Testis (tissue), 3 donors: ENCODE data around the gene TNS3. TPM values are rescaled to one million over a fixed set of nuclear protein-coding genes. Genes with fewer than 3 reads are reported as not detected.

Experiments
- DNase-seq: peaks from one replicate; pipeline ENCODE4 v3.0.0-alpha.2; 2019
- H3K27ac ChIP-seq, 2 donors: fragments of 200-600 bp; sonication (generic); one replicate each; pipeline ENCODE4 v1.5.1; 2019
- H3K27me3 ChIP-seq: fragments of 200-600 bp; sonication (generic); one replicate; pipeline ENCODE4 v1.5.1; 2019
- H3K36me3 ChIP-seq: fragments of 200-600 bp; sonication (generic); one replicate; pipeline ENCODE4 v1.5.1; 2017; ENCODE audit warnings: low read depth; ENCODE audit errors: missing control alignments
- H3K4me1 ChIP-seq: fragments of 200-600 bp; sonication (generic); one replicate; pipeline ENCODE4 v1.5.1; 2019
- H3K4me3 ChIP-seq, 2 donors: fragments of 200-600 bp; sonication (generic); one replicate each; pipeline ENCODE4 v1.5.1; 2017 to 2019
- H3K9me3 ChIP-seq: fragments of 200-600 bp; sonication (generic); one replicate; pipeline ENCODE4 v1.5.1; 2017
- CTCF ChIP-seq, 3 experiments: fragments of 450-650 bp in 2 of 3; fragments of 200-600 bp in 1 of 3; sonication (generic) in 1 of 3; IDR thresholded peaks; one replicate each; pipeline ENCODE4 v1.5.1; 2016 to 2019; ENCODE audit warnings: antibody characterized with exemption in 3 of 3, mild to moderate bottlenecking in 2 of 3, moderate library complexity in 1 of 3
- POLR2A ChIP-seq: fragments of 450-650 bp; IDR thresholded peaks from one replicate; pipeline ENCODE4 v1.6.1; 2017; ENCODE audit warnings: antibody characterized with exemption, mild to moderate bottlenecking, moderate library complexity
- WGBS, 2 donors: methylation state at CpG; one replicate each; pipeline ENCODE4 v1.1.5; 2018; 5-methylcytosine and 5-hydroxymethylcytosine counted together
- intact Hi-C: fragments of 100-400 bp; cut with DNase I; formaldehyde crosslinking; loops from one replicate; pipeline ENCODE4 v1.15.1; 2023; ENCODE audit warnings: low total_unique reads
- polyA plus RNA-seq: library from polyadenylated mRNA; stranded (reverse); fragments of 350-450 nt; fragmentation: Illumina TruSeq; extraction: RNeasy Lipid Tissue Mini Kit (QIAGEN cat#74804); gene quantifications from one replicate; pipeline ENCODE4 v1.2.3, GENCODE V29; 2014; ENCODE audit warnings: low read depth, low replicate concordance; ENCODE audit not compliant: insufficient read depth
- total RNA-seq, 2 donors: library from RNA; depleted of rRNA; stranded (reverse); fragments of >200 nt; gene quantifications; one replicate each; pipeline ENCODE4 v1.2.3, GENCODE V29; 2016

Gene TNS3
- total and polyA plus RNA-seq, 3 donors from 2014 or later: 28.5 to 93.5 (median 60.0) TPM

GRCh38 chr7:47415318-47416212 lies 166.3 kb downstream of the TNS3 start:
- WGBS, 2 donors: 90 to 94% methylated on average over 13 to 17 of the region's 17 CpGs

GRCh38 chr7:47414342-47415317 lies 167.3 kb downstream of the TNS3 start:
- intact Hi-C loops: no loop called here
- no peaks in the 10 kb centered on the region for H3K9me3 ChIP-seq
- no peaks in the 10 kb centered on the region for H3K4me1 ChIP-seq
- DNase-seq: no peak
- H3K27me3 ChIP-seq: no peaks in the 10 kb centered on the region
- no peak for TF ChIP-seq CTCF (IDR thresholded peaks at IDR 0.05)
- TF ChIP-seq POLR2A: no peak
- WGBS, 2 donors: 92 to 96% methylated on average over 11 to 17 of the region's 17 CpGs
- H3K27ac ChIP-seq: no peak overlapping the region
- no peaks in the 10 kb centered on the region for H3K36me3 ChIP-seq
- no peak overlapping the region for H3K4me3 ChIP-seq

More at GRCh38 chr7:47415318-47416212, 166.3 kb downstream of the TNS3 start:
- no peak for DNase-seq
- no peaks in the 10 kb centered on the region for H3K27me3 ChIP-seq
- H3K27ac ChIP-seq: no peak overlapping the region
- intact Hi-C loops: no loop called here
- no peaks in the 10 kb centered on the region for H3K9me3 ChIP-seq
- H3K4me1 ChIP-seq: no peaks in the 10 kb centered on the region
- no peaks in the 10 kb centered on the region for H3K36me3 ChIP-seq
- TF ChIP-seq CTCF (IDR thresholded peaks at IDR 0.05): no peak
- no peak for TF ChIP-seq POLR2A
- no peak overlapping the region for H3K4me3 ChIP-seq

GRCh38 chr7:47413526-47414341 lies 168.2 kb downstream of the TNS3 start:
- no peak for DNase-seq
- Histone ChIP-seq H3K4me3 (no peak overlapping the region), H3K4me1 (no peaks in the 10 kb centered on the region), H3K36me3 (no peaks in the 10 kb centered on the region), H3K27me3 (no peaks in the 10 kb centered on the region), H3K27ac (no peak overlapping the region), H3K9me3 (no peaks in the 10 kb centered on the region)
- intact Hi-C loops: no loop called here
- WGBS, 2 donors: 82 to 87% methylated on average over 17 of the region's 17 CpGs
- TF ChIP-seq POLR2A (no peak), CTCF (IDR thresholded peaks at IDR 0.05) (no peak)

GRCh38 chr7:47411901-47412300 lies 170.0 kb downstream of the TNS3 start:
- WGBS, 2 donors: 96 to 100% methylated on average over 2 of the region's 2 CpGs
- Histone ChIP-seq H3K4me3 (no peak overlapping the region), H3K4me1 (peaks cover 3% of the 10 kb centered on the region), H3K27me3 (no peaks in the 10 kb centered on the region), H3K9me3 (no peaks in the 10 kb centered on the region), H3K36me3 (no peaks in the 10 kb centered on the region), H3K27ac (no peak overlapping the region)
- TF ChIP-seq CTCF (IDR thresholded peaks at IDR 0.05): no peak
- no peak for TF ChIP-seq POLR2A
- intact Hi-C loops: no loop called here
- DNase-seq: no peak
